ENCODE results near the gene SLC16A2.

Gene SLC16A2

GRCh38 chrX:74505437-74505836, 84.1 kb downstream of the SLC16A2 start:
- TF ChIP-seq, protein P1, sequence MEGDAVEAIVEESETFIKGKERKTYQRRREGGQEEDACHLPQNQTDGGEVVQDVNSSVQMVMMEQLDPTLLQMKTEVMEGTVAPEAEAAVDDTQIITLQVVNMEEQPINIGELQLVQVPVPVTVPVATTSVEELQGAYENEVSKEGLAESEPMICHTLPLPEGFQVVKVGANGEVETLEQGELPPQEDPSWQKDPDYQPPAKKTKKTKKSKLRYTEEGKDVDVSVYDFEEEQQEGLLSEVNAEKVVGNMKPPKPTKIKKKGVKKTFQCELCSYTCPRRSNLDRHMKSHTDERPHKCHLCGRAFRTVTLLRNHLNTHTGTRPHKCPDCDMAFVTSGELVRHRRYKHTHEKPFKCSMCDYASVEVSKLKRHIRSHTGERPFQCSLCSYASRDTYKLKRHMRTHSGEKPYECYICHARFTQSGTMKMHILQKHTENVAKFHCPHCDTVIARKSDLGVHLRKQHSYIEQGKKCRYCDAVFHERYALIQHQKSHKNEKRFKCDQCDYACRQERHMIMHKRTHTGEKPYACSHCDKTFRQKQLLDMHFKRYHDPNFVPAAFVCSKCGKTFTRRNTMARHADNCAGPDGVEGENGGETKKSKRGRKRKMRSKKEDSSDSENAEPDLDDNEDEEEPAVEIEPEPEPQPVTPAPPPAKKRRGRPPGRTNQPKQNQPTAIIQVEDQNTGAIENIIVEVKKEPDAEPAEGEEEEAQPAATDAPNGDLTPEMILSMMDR (IDR thresholded peaks at IDR 0.05; ENCODE audit: insufficient read depth, missing control alignments) = no peak
- DNase-seq (ENCODE audit: insufficient read length, low spot score) (peak; percentile 18), FAIRE-seq (peak; percentile 82)

- TF ChIP-seq, protein P1 (IDR thresholded peaks at IDR 0.05; ENCODE audit: insufficient read depth, missing control alignments) = no peak
- FAIRE-seq (peak; percentile 68), DNase-seq (ENCODE audit: insufficient read length, low spot score) (no peak)
These were observed 85.2 kb downstream of the SLC16A2 start for GRCh38 chrX:74506317-74507115.

- FAIRE-seq (no peak), DNase-seq (ENCODE audit: insufficient read length, low spot score) (no peak)
- TF ChIP-seq, protein P1 (IDR thresholded peaks at IDR 0.05; ENCODE audit: insufficient read depth, missing control alignments) = no peak
These were observed 85.9 kb downstream of the SLC16A2 start for GRCh38 chrX:74507191-74507590.

DNA sequence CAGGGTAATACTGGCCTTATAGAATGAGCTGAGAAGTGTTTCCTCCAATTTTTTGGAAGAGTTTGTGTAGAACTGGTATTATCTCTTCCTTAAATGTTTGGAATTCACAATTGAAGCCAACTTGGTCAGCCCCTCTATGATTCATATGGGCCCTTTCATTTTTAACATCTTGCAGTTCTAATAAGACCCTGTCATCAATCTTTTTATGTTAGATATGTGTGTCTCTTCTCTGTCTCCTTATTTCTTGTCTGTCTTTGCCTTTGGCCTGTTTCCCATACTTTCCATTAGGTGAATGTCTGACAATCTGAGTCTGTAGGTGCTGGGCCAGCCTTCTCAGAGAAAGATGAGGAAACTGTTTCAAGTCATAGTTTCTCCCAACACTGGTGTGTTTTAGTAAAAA, 88.7 kb downstream of the SLC16A2 start:
- no peak for DNase-seq (ENCODE audit: insufficient read length, low spot score)

GRCh38 chrX:74510401-74510800, 89.1 kb downstream of the SLC16A2 start:
- DNase-seq (ENCODE audit: insufficient read length, low spot score) (no peak), FAIRE-seq (no peak)
- TF ChIP-seq, protein P1 (IDR thresholded peaks at IDR 0.05; ENCODE audit: insufficient read depth, missing control alignments) = no peak

More for the DNA sequence above, 88.7 kb downstream of the SLC16A2 start:
- TF ChIP-seq, protein P1 (IDR thresholded peaks at IDR 0.05; ENCODE audit: insufficient read depth, missing control alignments) = no peak
- FAIRE-seq = no peak

- DNase-seq (ENCODE audit: insufficient read length, low spot score) = no peak
- no peak for FAIRE-seq
- TF ChIP-seq, protein P1 (IDR thresholded peaks at IDR 0.05; ENCODE audit: insufficient read depth, missing control alignments) = no peak
These were observed 90.4 kb downstream of the SLC16A2 start for GRCh38 chrX:74511704-74512103.

- TF ChIP-seq, protein P1 (IDR thresholded peaks at IDR 0.05; ENCODE audit: insufficient read depth, missing control alignments) = no peak
- no peak for DNase-seq (ENCODE audit: insufficient read length, low spot score)
- no peak for FAIRE-seq
These were observed 93.1 kb downstream of the SLC16A2 start for GRCh38 chrX:74514384-74514783.
